Peyer's patch (tissue), 4 donors: ENCODE data around the gene MIER2. TPM values are rescaled to one million over a fixed set of nuclear protein-coding genes. Genes with fewer than 3 reads are reported as not detected.
A peak's percentile ranks its signal among the peaks of the same experiment; 100 is the strongest.

Experiments used
- DNase-seq, 3 donors: peaks; one replicate each; pipeline ENCODE4 v3.0.0-alpha.2; 2017 to 2019
- H3K27ac ChIP-seq, 4 donors: fragments of 200-600 bp; sonication (generic); one replicate each; pipeline ENCODE4 v1.5.1; 2016 to 2019
- H3K27me3 ChIP-seq, 2 donors: fragments of 200-600 bp; sonication (generic); one replicate each; pipeline ENCODE4 v1.5.1; 2019
- H3K36me3 ChIP-seq, 3 donors: fragments of 200-600 bp; sonication (generic); one replicate each; pipeline ENCODE4 v1.5.1; 2016 to 2019
- H3K4me1 ChIP-seq, 4 donors: fragments of 200-600 bp; sonication (generic); one replicate each; pipeline ENCODE4 v1.5.1; 2016 to 2019
- H3K4me3 ChIP-seq, 4 donors: fragments of 200-600 bp; sonication (generic); 1 replicate in 3 of 4; 2 replicates in 1 of 4; pipeline ENCODE4 v1.5.1; 2016 to 2019; ENCODE audit warnings: mild to moderate bottlenecking in 1 of 4
- H3K9me3 ChIP-seq, 4 donors: fragments of 200-600 bp; sonication (generic); one replicate each; pipeline ENCODE4 v1.5.1; 2016 to 2019; ENCODE audit warnings: mild to moderate bottlenecking in 1 of 4
- POLR2A ChIP-seq, 2 donors: fragments of 450-650 bp; IDR thresholded peaks; one replicate each; pipeline ENCODE4 v1.5.1; 2017; ENCODE audit warnings: antibody characterized with exemption in 2 of 2, mild to moderate bottlenecking in 2 of 2, moderate library complexity in 2 of 2
- total RNA-seq, 4 donors: library from RNA; depleted of rRNA; stranded (reverse); fragments of >200 nt; gene quantifications; one replicate each; pipeline ENCODE4 v1.1.0, GENCODE V29; 2016
- TF ChIP-seq, protein P1 (sequence below), 6 experiments: fragments of 450-650 bp in 4 of 6; fragments of 200-600 bp in 2 of 6; sonication (generic) in 1 of 6; IDR thresholded peaks; one replicate each; pipeline ENCODE4 v1.5.1; 2017 to 2019; ENCODE audit warnings: antibody characterized with exemption in 6 of 6, mild to moderate bottlenecking in 3 of 6, moderate library complexity in 1 of 6

MIER2 gene
- total RNA-seq, 4 donors from 2014 or later = 6.0 to 27.3 (median 20.9) TPM

- no peak overlapping the region for H3K4me3 ChIP-seq
- no peaks in the 10 kb centered on the region for H3K4me1 ChIP-seq
- no peak for TF ChIP-seq POLR2A (IDR thresholded peaks at IDR 0.05)
- TF ChIP-seq, protein P1, sequence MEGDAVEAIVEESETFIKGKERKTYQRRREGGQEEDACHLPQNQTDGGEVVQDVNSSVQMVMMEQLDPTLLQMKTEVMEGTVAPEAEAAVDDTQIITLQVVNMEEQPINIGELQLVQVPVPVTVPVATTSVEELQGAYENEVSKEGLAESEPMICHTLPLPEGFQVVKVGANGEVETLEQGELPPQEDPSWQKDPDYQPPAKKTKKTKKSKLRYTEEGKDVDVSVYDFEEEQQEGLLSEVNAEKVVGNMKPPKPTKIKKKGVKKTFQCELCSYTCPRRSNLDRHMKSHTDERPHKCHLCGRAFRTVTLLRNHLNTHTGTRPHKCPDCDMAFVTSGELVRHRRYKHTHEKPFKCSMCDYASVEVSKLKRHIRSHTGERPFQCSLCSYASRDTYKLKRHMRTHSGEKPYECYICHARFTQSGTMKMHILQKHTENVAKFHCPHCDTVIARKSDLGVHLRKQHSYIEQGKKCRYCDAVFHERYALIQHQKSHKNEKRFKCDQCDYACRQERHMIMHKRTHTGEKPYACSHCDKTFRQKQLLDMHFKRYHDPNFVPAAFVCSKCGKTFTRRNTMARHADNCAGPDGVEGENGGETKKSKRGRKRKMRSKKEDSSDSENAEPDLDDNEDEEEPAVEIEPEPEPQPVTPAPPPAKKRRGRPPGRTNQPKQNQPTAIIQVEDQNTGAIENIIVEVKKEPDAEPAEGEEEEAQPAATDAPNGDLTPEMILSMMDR (IDR thresholded peaks at IDR 0.05) = no peak
- H3K36me3 ChIP-seq = no peaks in the 10 kb centered on the region
- peak in 2 of 3 donors; percentile 9 to 15 for DNase-seq
- no peak overlapping the region for H3K27ac ChIP-seq
- no peaks in the 10 kb centered on the region for H3K9me3 ChIP-seq
- H3K27me3 ChIP-seq = no peaks in the 10 kb centered on the region
Measured at GRCh38 chr19:366951-367350, 22.4 kb upstream of the MIER2 start.

- no peaks in the 10 kb centered on the region for H3K4me1 ChIP-seq
- no peak overlapping the region for H3K4me3 ChIP-seq
- H3K27ac ChIP-seq = no peak overlapping the region
- TF ChIP-seq, protein P1 (IDR thresholded peaks at IDR 0.05) = no peak
- no peak for TF ChIP-seq POLR2A (IDR thresholded peaks at IDR 0.05)
- no peaks in the 10 kb centered on the region for H3K36me3 ChIP-seq
- no peaks in the 10 kb centered on the region for H3K27me3 ChIP-seq
- no peaks in the 10 kb centered on the region for H3K9me3 ChIP-seq
- no peak for DNase-seq
Measured at GRCh38 chr19:366205-366783, 21.7 kb upstream of the MIER2 start.

- H3K27me3 ChIP-seq = no peaks in the 10 kb centered on the region
- no peak overlapping the region for H3K4me3 ChIP-seq
- no peaks in the 10 kb centered on the region for H3K4me1 ChIP-seq
- H3K27ac ChIP-seq = no peak overlapping the region
- no peaks in the 10 kb centered on the region for H3K9me3 ChIP-seq
- TF ChIP-seq POLR2A (IDR thresholded peaks at IDR 0.05) = no peak
- TF ChIP-seq, protein P1 (IDR thresholded peaks at IDR 0.05) = no peak
- peak in 2 of 3 donors; percentile 13 to 18 for DNase-seq
- no peaks in the 10 kb centered on the region for H3K36me3 ChIP-seq
Measured at GRCh38 chr19:364496-365287, 20.1 kb upstream of the MIER2 start.

GRCh38 chr19:362683-363082 lies 18.1 kb upstream of the MIER2 start:
- no peak overlapping the region for H3K27ac ChIP-seq
- H3K36me3 ChIP-seq = no peaks in the 10 kb centered on the region
- no peaks in the 10 kb centered on the region for H3K4me1 ChIP-seq
- H3K9me3 ChIP-seq = no peaks in the 10 kb centered on the region
- peak in 1 of 3 donors; percentile 12 for DNase-seq
- H3K4me3 ChIP-seq = no peak overlapping the region
- TF ChIP-seq, protein P1 (IDR thresholded peaks at IDR 0.05) = no peak
- TF ChIP-seq POLR2A (IDR thresholded peaks at IDR 0.05) = no peak
- no peaks in the 10 kb centered on the region for H3K27me3 ChIP-seq

DNA sequence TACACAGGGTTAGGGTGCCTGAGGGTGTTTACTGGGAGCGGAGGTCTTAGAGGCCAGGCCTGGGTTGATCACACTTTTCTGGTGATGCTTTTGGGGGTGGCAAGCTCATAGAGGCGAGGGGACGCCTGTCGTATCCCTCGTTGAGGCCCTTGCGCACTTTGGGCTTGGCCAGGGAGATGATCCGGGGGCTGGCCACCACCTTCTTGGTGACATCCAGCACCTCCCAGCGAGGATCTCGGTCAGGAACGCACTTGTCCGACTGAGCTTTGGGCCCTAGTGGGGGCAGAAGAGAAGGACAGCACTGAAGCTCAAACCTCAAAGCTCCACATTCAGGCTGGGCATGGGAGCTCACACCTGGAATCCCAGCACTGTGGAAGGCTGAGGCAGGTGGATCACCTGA lies 17.6 kb upstream of the MIER2 start:
- Histone ChIP-seq H3K36me3 (no peaks in the 10 kb centered on the region), H3K27ac (no peak overlapping the region), H3K9me3 (no peaks in the 10 kb centered on the region), H3K27me3 (no peaks in the 10 kb centered on the region), H3K4me3 (no peak overlapping the region), H3K4me1 (no peaks in the 10 kb centered on the region)
- peak in 1 of 3 donors; percentile 28 for DNase-seq
- TF ChIP-seq, protein P1 (IDR thresholded peaks at IDR 0.05) = no peak
- no peak for TF ChIP-seq POLR2A (IDR thresholded peaks at IDR 0.05)
